ENCODE data around the gene CCDC78.
A peak's percentile ranks its signal among the peaks of the same experiment; 100 is the strongest.
"Not testable (repeated sequence)": the region's sequence is repeated elsewhere in the genome, so short reads cannot be mapped to it uniquely, and the experiment has no call there.

The CCDC78 gene

GRCh38 chr16:754656-755055 lies 28.4 kb upstream of the CCDC78 start:
- in situ Hi-C loops (cut with HindIII; ENCODE audit: low pct_unique_long_range_greater_than_20kb, low sequenced_read_pairs), result no loop called here
- no peak for TF ChIP-seq JUND (IDR thresholded peaks at IDR 0.05; ENCODE audit: low read depth)
- DNase-seq (ENCODE audit: low read depth in 1 of 2, low spot score in 1 of 2), result no peak

GRCh38 chr16:754121-754607 lies 27.9 kb upstream of the CCDC78 start:
- DNase-seq (ENCODE audit: low read depth in 1 of 2, low spot score in 1 of 2); in situ Hi-C loops (cut with HindIII; ENCODE audit: low pct_unique_long_range_greater_than_20kb, low sequenced_read_pairs): not testable (repeated sequence)

GRCh38 chr16:752007-752312 lies 25.7 kb upstream of the CCDC78 start:
- TF ChIP-seq JUND (IDR thresholded peaks at IDR 0.05; ENCODE audit: low read depth), result no peak
- in situ Hi-C loops (cut with HindIII; ENCODE audit: low pct_unique_long_range_greater_than_20kb, low sequenced_read_pairs), result no loop called here
- DNase-seq (ENCODE audit: low read depth in 1 of 2, low spot score in 1 of 2), result no peak

DNA sequence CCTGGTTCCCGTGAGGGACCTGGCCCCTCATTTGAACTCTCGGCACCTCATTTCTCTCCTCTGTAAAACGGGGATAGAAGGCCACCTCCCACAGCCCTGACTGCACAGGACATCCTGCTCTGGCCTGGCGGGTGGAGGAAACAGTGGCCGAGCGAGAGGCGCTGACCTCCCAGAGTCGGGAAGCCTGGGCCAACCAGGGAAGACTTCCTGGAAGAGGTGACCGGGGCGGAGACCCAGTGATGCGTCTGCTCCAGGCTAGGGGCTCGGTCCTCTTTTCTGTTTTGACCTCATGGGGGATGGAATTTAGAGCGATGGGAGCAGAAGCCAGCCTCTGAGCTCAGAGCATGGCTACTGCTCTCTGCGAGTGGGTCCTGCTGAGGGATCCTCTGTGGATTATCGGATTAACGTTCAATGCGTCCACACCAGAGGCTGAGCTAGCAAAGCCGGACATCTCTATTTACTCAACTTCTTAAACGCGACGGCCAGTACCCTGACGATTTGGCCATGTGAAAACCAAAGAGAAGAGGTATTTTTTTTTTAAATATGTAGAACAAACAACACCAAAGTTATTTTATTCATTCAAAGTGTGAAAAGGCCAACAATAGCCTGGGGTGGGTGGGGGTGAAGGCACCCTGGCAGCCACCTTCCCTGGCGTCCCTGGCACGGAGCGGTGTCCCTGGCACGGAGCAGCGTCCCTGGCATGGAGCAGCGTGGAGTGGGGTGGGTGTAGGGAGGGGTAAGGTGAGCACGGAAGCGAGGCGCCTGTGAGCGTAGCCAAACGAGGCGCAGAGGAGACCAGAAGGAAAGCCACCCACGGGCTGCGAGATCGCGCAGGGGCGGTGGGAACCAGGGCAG lies 25.1 kb upstream of the CCDC78 start:
- in situ Hi-C loops (cut with HindIII; ENCODE audit: low pct_unique_long_range_greater_than_20kb, low sequenced_read_pairs), result no loop called here

DNA sequence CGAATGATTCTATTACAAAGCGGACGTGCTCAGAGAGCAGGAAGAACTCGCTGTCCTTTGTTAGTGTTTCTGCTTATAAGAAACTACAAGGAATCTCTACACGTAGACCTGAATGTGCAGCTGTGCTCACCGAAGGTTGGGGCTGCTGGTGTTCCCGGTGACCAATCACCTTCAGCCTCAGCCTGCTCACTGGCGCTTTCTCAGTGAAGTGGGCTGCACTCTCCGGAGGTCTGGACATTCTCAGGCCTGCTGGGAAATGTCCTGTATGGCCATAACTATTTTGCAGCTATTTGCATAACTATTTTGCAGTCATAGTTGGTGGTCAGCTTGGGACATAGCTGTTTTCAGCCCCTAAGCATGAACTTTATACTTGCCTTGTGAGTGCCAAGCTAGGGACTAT lies 24.2 kb upstream of the CCDC78 start:
- in situ Hi-C loops (cut with HindIII; ENCODE audit: low pct_unique_long_range_greater_than_20kb, low sequenced_read_pairs), result no loop called here
- TF ChIP-seq JUND (IDR thresholded peaks at IDR 0.05; ENCODE audit: low read depth), result no peak
- DNase-seq (ENCODE audit: low read depth in 1 of 2, low spot score in 1 of 2), result no peak

More for the DNA sequence above, 25.1 kb upstream of the CCDC78 start:
- DNase-seq (ENCODE audit: low read depth in 1 of 2, low spot score in 1 of 2), result peak in 1 of 2 experiments; percentile 61
- no peak for TF ChIP-seq JUND (IDR thresholded peaks at IDR 0.05; ENCODE audit: low read depth)

DNA sequence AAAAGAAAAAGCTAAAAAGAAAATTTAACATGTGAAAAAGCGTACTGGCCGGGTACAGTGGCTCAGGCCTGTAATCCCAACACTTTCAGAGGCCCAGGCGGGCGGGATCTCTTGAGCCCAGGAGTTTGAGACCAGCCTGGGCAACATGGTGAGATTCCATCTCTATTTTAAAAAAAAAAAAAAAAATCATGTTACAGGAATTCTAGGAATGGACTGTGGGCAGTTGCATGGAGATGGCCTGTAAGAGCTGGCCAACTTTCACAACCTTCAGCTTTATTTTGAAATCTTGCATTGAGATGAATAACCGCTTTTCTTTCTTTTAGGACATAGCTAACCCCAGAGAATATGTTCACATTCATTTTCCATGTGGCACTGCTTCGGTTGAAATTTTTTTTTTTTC lies 22.8 kb upstream of the CCDC78 start:
- TF ChIP-seq JUND (IDR thresholded peaks at IDR 0.05; ENCODE audit: low read depth), result no peak
- in situ Hi-C loops (cut with HindIII; ENCODE audit: low pct_unique_long_range_greater_than_20kb, low sequenced_read_pairs), result no loop called here
- no peak for DNase-seq (ENCODE audit: low read depth in 1 of 2, low spot score in 1 of 2)

- TF ChIP-seq JUND (IDR thresholded peaks at IDR 0.05; ENCODE audit: low read depth), result no peak
- in situ Hi-C loops (cut with HindIII; ENCODE audit: low pct_unique_long_range_greater_than_20kb, low sequenced_read_pairs), result no loop called here
- DNase-seq (ENCODE audit: low read depth in 1 of 2, low spot score in 1 of 2), result no peak
Measured at GRCh38 chr16:747978-748746, 21.9 kb upstream of the CCDC78 start.

GRCh38 chr16:746637-747036 lies 20.4 kb upstream of the CCDC78 start:
- no peak for DNase-seq (ENCODE audit: low read depth in 1 of 2, low spot score in 1 of 2)
- no peak for TF ChIP-seq JUND (IDR thresholded peaks at IDR 0.05; ENCODE audit: low read depth)
- in situ Hi-C loops (cut with HindIII; ENCODE audit: low pct_unique_long_range_greater_than_20kb, low sequenced_read_pairs), result no loop called here

DNA sequence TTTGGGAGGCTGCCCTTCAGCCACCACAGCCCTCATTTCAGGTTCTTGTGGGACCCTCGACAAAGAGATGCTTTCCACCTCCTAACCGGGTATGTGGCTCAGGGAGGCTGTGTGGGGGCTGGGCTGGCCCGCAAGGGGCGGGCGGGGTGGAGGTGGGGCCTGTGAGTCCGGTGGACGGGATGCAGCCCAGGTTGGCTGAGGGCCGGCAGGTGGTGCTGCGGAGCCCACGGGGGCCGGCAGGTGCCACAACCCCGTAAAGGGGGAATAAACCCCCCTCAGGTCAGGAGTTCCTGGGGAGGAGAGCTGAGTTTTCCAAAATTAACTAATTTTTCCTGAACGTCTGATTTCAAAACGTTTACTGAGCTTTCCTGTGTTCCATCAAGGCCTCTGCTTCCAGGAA lies 19.5 kb upstream of the CCDC78 start:
- TF ChIP-seq JUND (IDR thresholded peaks at IDR 0.05; ENCODE audit: low read depth), result no peak
- in situ Hi-C loops (cut with HindIII; ENCODE audit: low pct_unique_long_range_greater_than_20kb, low sequenced_read_pairs), result no loop called here
- peak; percentile 49 to 54 for DNase-seq (ENCODE audit: low read depth in 1 of 2, low spot score in 1 of 2)

DNA sequence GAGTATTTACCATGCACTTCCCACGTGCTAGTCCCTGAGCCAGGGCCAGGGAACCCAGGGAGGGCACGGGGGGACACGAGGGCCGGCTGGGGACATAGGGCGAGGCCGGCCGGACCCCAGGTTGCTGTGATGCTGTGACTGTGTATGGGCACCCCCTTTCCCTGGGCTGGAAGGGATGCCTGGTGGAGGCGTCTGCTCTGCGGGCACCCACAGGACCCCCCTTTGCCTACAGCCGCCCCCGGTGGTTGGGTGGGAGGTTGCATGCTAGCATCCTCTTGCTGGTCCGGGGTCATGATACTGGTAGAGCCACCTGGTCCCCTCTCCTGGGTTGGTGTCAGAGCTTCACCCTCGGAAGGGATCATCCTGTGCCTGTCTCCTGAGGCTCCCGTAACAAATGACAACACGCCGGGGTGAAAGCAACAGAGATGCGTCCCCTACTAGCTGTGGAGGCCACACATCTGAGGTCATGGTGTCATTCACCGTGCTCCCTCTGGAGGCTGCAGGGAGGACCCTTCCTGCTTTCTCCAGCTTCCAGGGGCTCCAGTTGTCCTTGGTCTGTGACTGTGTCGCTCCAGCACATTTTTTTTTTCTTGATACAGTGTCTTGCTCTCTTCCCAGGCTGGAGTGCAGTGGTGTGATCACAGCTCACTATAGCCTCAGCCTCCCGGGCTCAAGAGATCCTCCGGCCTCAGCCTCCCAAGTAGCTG lies 17.7 kb upstream of the CCDC78 start:
- no peak for TF ChIP-seq JUND (IDR thresholded peaks at IDR 0.05; ENCODE audit: low read depth)

GRCh38 chr16:742894-743293 lies 16.7 kb upstream of the CCDC78 start:
- in situ Hi-C loops (cut with HindIII; ENCODE audit: low pct_unique_long_range_greater_than_20kb, low sequenced_read_pairs), result not testable (repeated sequence)

More for the DNA sequence above, 17.7 kb upstream of the CCDC78 start:
- no peak for DNase-seq (ENCODE audit: low read depth in 1 of 2, low spot score in 1 of 2)
- in situ Hi-C loops (cut with HindIII; ENCODE audit: low pct_unique_long_range_greater_than_20kb, low sequenced_read_pairs), result no loop called here

DNA sequence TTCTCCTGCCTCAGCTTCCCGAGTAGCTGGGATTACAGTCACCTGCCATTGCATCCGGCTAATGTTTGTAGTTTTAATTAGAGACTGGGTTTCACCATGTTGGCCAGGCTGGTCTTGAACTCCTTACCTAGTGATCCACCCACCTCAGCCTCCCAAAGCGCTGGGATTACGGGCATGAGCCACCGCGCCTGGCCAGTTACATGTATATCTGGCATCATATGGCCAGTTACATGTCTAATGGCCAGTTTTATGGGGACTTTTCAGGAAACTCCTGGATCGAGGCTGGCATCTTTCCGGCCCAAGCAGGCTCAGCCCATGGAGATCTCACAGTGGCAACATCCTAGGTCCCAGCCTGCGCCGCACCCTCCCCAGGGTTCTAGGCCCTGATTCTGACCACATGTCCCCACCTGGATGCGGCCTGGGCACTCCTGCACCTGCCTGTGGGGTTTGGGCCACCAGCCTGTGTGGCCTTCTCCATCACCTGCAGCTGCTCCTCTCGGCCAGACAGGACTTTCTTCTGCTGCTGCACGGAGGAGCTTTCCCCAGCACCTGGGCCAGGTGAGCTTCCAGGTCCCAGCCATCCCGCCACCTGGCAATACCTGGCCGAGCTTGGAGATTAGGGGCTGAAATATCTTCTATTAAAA lies 15.9 kb upstream of the CCDC78 start:
- DNase-seq (ENCODE audit: low read depth in 1 of 2, low spot score in 1 of 2), result no peak
- no peak for TF ChIP-seq JUND (IDR thresholded peaks at IDR 0.05; ENCODE audit: low read depth)
- in situ Hi-C loops (cut with HindIII; ENCODE audit: low pct_unique_long_range_greater_than_20kb, low sequenced_read_pairs), result no loop called here

More at GRCh38 chr16:742894-743293, 16.7 kb upstream of the CCDC78 start:
- not testable (repeated sequence) for DNase-seq (ENCODE audit: low read depth in 1 of 2, low spot score in 1 of 2)

All from T47D (cell line).